PC-9 (cell line): Measurements from ENCODE around the gene UBR7. TPM values are rescaled to one million over a fixed set of nuclear protein-coding genes. Genes with fewer than 3 reads are reported as not detected.

Source experiments
- BruUV-seq: library from RNA; stranded (reverse); fragments of 400-500 nt; replicated peaks from 2 replicates; lab custom pipeline; 2021; lab: Mats Ljungman, UMichigan
- CTCF ChIA-PET: fragments of 300-600 bp; sonication (Branson Sonifier 250); formaldehyde crosslinking; loops from one replicate; lab custom pipeline; 2022; ENCODE audit warnings: antibody characterized with exemption; lab: Charles Lee
- POLR2A ChIA-PET: fragments of 300-600 bp; sonication (Branson Sonifier 250); formaldehyde crosslinking; loops from one replicate; lab custom pipeline; 2022; ENCODE audit warnings: antibody characterized with exemption; ENCODE audit not compliant: unreplicated experiment; lab: Charles Lee
- DNase-seq, 2 experiments: peaks; one replicate each; pipeline versions ENCODE4 v3.0.0 to v3.0.0-alpha.2; 2015 to 2022; ENCODE audit warnings: mixed read lengths in 1 of 2
- H2AFZ ChIP-seq: fragments of 200-600 bp; sonication (generic); 2 replicates; pipeline ENCODE4 v1.8.1; 2017; ENCODE audit warnings: antibody characterized with exemption
- H3F3A ChIP-seq: fragments of 200-600 bp; sonication (generic); 2 replicates; pipeline ENCODE4 v1.8.1; 2017; ENCODE audit warnings: antibody characterized with exemption, mild to moderate bottlenecking, low read depth; ENCODE audit not compliant: insufficient read depth
- H3K27ac ChIP-seq: fragments of 200-600 bp; sonication (generic); 2 replicates; pipeline ENCODE4 v1.6.1; 2016; ENCODE audit warnings: mixed run types
- H3K27me3 ChIP-seq: fragments of 200-600 bp; sonication (generic); 2 replicates; pipeline ENCODE4 v1.6.1; 2016; ENCODE audit warnings: low read depth, mixed run types; ENCODE audit not compliant: insufficient read depth
- H3K36me3 ChIP-seq: fragments of 200-600 bp; sonication (generic); 2 replicates; pipeline ENCODE4 v1.6.1; 2016; ENCODE audit warnings: low read depth, mixed run types
- H3K4me1 ChIP-seq: fragments of 200-600 bp; sonication (generic); replicated peaks from 2 replicates; pipeline ENCODE4 v1.6.1; 2016; ENCODE audit warnings: mixed run types; ENCODE audit not compliant: insufficient read depth
- H3K4me2 ChIP-seq: fragments of 200-600 bp; sonication (generic); 2 replicates; pipeline ENCODE4 v1.6.1; 2017; ENCODE audit warnings: mixed run types
- H3K4me3 ChIP-seq: fragments of 200-600 bp; sonication (generic); 2 replicates; pipeline ENCODE4 v1.6.1; 2016; ENCODE audit warnings: mixed run types
- H3K79me2 ChIP-seq: fragments of 200-600 bp; sonication (generic); 2 replicates; pipeline ENCODE4 v1.6.1; 2017; ENCODE audit warnings: low read depth, mixed run types
- H3K9me2 ChIP-seq: fragments of 200-600 bp; sonication (generic); 2 replicates; pipeline ENCODE4 v1.8.1; 2017; ENCODE audit warnings: mild to moderate bottlenecking; ENCODE audit not compliant: insufficient read depth
- H3K9me3 ChIP-seq: fragments of 200-600 bp; sonication (generic); 2 replicates; pipeline ENCODE4 v1.8.1; 2016; ENCODE audit warnings: low read depth; ENCODE audit not compliant: insufficient read depth
- H4K20me1 ChIP-seq: fragments of 200-600 bp; sonication (generic); 2 replicates; pipeline ENCODE4 v1.8.1; 2017; ENCODE audit not compliant: insufficient read depth
- EZH2 ChIP-seq: fragments of 200-600 bp; sonication (generic); IDR thresholded peaks from 2 replicates; pipeline ENCODE4 v1.8.0; 2017; ENCODE audit warnings: antibody characterized with exemption, low read depth
- intact Hi-C: fragments of 100-400 bp; cut with micrococcal nuclease; formaldehyde crosslinking; loops from one replicate; pipeline ENCODE4 v1.10.0; 2022; ENCODE audit not compliant: unreplicated experiment
- total RNA-seq: library from RNA; stranded (reverse); gene quantifications from 2 replicates; pipeline ENCODE4 v1.2.3, GENCODE V29; 2021
- TF ChIP-seq, protein P1 (sequence below): fragments of 200-600 bp; sonication (generic); conservative IDR thresholded peaks from 2 replicates; pipeline ENCODE4 v1.6.1; 2017; ENCODE audit warnings: mixed run types, antibody characterized with exemption, mild to moderate bottlenecking, moderate library complexity

Gene UBR7
- total RNA-seq, 1 experiment from 2014 or later: 14.3 TPM

DNA sequence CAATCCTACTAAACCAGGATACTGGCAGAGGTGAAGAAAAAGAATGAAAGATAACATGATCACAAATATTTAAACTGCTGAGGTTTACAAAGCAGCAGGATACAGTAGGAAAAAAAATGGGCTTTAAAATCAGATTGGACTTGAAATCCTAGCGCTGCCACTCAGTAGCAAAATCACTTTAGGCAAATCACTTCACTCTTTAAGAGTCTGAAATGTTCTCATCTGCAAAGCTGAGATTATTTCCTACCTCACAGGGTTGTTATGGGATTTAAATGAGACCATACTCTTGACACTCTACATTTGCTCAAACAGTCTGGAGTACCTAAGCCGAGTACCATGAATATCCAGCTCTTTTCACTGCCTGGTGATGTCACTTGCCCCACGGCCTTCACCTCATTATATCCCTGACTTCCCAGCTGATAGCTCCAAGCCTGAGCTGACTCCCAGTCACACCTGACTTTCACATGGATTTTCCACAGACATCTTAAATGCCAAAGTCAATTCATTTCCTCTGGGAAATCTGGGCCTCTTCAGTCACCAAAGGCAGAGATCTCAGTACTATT, 60.2 kb downstream of the UBR7 start:
- H3K4me3 ChIP-seq: no peak overlapping the region
- TF ChIP-seq EZH2: no peak
- TF ChIP-seq, protein P1, sequence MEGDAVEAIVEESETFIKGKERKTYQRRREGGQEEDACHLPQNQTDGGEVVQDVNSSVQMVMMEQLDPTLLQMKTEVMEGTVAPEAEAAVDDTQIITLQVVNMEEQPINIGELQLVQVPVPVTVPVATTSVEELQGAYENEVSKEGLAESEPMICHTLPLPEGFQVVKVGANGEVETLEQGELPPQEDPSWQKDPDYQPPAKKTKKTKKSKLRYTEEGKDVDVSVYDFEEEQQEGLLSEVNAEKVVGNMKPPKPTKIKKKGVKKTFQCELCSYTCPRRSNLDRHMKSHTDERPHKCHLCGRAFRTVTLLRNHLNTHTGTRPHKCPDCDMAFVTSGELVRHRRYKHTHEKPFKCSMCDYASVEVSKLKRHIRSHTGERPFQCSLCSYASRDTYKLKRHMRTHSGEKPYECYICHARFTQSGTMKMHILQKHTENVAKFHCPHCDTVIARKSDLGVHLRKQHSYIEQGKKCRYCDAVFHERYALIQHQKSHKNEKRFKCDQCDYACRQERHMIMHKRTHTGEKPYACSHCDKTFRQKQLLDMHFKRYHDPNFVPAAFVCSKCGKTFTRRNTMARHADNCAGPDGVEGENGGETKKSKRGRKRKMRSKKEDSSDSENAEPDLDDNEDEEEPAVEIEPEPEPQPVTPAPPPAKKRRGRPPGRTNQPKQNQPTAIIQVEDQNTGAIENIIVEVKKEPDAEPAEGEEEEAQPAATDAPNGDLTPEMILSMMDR: no peak
- H3K9me2 ChIP-seq: no peaks in the 10 kb centered on the region
- POLR2A ChIA-PET: no interaction called here
- H3K79me2 ChIP-seq: 0 out of 2 replicates have a peak, but pooled peaks cover 2% of the 10 kb centered on the region
- H3K4me1 ChIP-seq: peaks cover 21% of the 10 kb centered on the region
- BruUV-seq: no TSS peak
- H3K9me3 ChIP-seq: no peaks in the 10 kb centered on the region
- no peak overlapping the region for H3K27ac ChIP-seq
- H3K4me2 ChIP-seq: no peak overlapping the region
- no peaks in the 10 kb centered on the region for H4K20me1 ChIP-seq
- no peaks in the 10 kb centered on the region for H3K27me3 ChIP-seq
- CTCF ChIA-PET: no interaction called here
- H2AFZ ChIP-seq: no peak overlapping the region
- intact Hi-C loops: no loop called here
- no peak for DNase-seq
- H3K36me3 ChIP-seq: peaks cover 10% of the 10 kb centered on the region
- peaks cover 14% of the 10 kb centered on the region for H3F3A ChIP-seq

DNA sequence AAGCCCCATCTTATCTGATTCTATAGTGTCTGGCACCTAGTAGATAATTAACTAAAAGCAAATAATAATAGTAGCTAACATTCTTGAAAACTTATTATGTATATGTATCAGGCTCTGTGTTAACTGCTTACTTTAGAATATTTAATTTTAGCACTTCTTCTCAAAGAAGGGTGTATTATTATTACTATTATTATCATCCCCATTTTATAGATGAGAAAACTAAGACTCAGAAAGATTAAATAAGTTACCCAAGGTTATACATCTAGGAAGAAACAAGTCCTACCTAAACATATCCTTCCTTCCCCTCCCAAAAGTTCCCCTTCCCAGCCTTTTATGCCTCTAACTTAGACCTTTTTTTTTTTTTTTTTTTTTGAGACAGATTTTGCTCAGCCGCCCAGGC, 61.4 kb downstream of the UBR7 start:
- H3K36me3 ChIP-seq: peaks cover 7% of the 10 kb centered on the region
- H3K9me2 ChIP-seq: no peaks in the 10 kb centered on the region
- intact Hi-C loops: no loop called here
- no TSS peak for BruUV-seq
- peaks cover 9% of the 10 kb centered on the region for H3K4me1 ChIP-seq
- H3K27ac ChIP-seq: no peak overlapping the region
- TF ChIP-seq EZH2: no peak
- TF ChIP-seq, protein P1: no peak
- DNase-seq: no peak
- H3F3A ChIP-seq: peaks cover 4% of the 10 kb centered on the region; the same call in 1 of the 2 replicates
- no peaks in the 10 kb centered on the region for H3K27me3 ChIP-seq
- no peak overlapping the region for H2AFZ ChIP-seq
- ChIA-PET CTCF (no interaction called here), POLR2A (no interaction called here)
- H3K9me3 ChIP-seq: no peaks in the 10 kb centered on the region
- H3K4me3 ChIP-seq: no peak overlapping the region
- H4K20me1 ChIP-seq: no peaks in the 10 kb centered on the region
- 0 out of 2 replicates have a peak, but pooled peaks cover 2% of the 10 kb centered on the region for H3K79me2 ChIP-seq
- no peak overlapping the region for H3K4me2 ChIP-seq

DNA sequence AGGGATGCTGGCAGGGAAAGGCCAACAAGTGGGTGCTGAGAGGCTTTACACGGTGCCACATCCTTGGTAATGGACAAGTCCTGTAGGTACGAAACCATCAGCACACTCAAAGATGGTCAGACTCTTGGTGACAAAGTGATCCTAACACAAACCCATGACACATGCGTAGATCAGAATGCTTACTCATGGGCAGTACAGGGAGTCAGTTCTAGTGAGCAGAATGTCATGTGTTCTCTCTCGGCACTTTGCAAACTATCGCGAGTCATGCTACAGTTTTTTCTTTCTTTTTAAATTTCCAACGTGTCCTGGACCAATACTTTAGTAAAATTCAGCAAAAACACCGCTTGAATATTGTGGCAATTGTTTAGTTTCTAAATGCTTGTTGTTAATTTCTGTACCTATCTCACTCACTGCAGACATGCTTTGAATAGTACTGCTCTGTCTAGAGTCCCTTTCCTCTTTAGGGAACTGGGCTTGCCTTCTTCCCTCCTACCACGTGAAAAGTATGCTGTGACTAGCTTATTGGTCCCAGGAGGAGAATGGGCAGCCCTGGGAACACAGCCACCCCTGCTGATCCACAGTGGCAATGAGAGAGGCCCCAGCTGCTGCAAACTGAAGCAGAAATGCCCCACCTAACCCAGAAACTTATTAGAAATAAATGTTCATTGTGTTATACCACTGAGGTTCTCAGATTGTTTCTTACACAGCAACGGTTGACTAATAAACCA, 62.4 kb downstream of the UBR7 start:
- POLR2A ChIA-PET: no interaction called here

More for the DNA sequence above, 62.4 kb downstream of the UBR7 start:
- no peaks in the 10 kb centered on the region for H3F3A ChIP-seq
- no TSS peak for BruUV-seq
- no peak for DNase-seq
- CTCF ChIA-PET: no interaction called here
- no peaks in the 10 kb centered on the region for H3K27me3 ChIP-seq
- H3K27ac ChIP-seq: no peak overlapping the region
- no peaks in the 10 kb centered on the region for H3K36me3 ChIP-seq
- no peaks in the 10 kb centered on the region for H3K9me3 ChIP-seq
- no peaks in the 10 kb centered on the region for H4K20me1 ChIP-seq
- no peak overlapping the region for H3K4me2 ChIP-seq
- no peak overlapping the region for H2AFZ ChIP-seq
- H3K79me2 ChIP-seq: 0 out of 2 replicates have a peak, but pooled peaks cover 2% of the 10 kb centered on the region
- intact Hi-C loops: no loop called here
- TF ChIP-seq, protein P1: no peak
- TF ChIP-seq EZH2: no peak
- no peaks in the 10 kb centered on the region for H3K4me1 ChIP-seq
- H3K4me3 ChIP-seq: no peak overlapping the region
- no peaks in the 10 kb centered on the region for H3K9me2 ChIP-seq
